Right cardiac atrium (tissue), 5 donors: ENCODE data around the gene MAP4K1. TPM values are rescaled to one million over a fixed set of nuclear protein-coding genes. Genes with fewer than 3 reads are reported as not detected.
"Not testable (repeated sequence)": the region's sequence is repeated elsewhere in the genome, so short reads cannot be mapped to it uniquely, and the experiment has no call there.

Experiments used
- ATAC-seq, 2 donors: fragments of 200-7000 bp; cut with Tn5 transposase; one replicate each; pipeline versions ENCODE4 v1.8.0 to v1.9.1; 2020; ENCODE audit warnings: moderate library complexity in 2 of 2, mild to moderate bottlenecking in 1 of 2
- DNase-seq, 3 donors: peaks; one replicate each; pipeline ENCODE4 v3.0.0-alpha.2; 2020
- H3K27ac ChIP-seq: one replicate; pipeline ENCODE4 v1.5.1; 2013; ENCODE audit warnings: mild to moderate bottlenecking, low read length, control low read depth, moderate library complexity
- H3K27me3 ChIP-seq: one replicate; pipeline ENCODE4 v1.6.1; 2013; ENCODE audit not compliant: control insufficient read depth, insufficient read depth
- H3K4me1 ChIP-seq: one replicate; pipeline ENCODE4 v1.6.1; 2013; ENCODE audit warnings: low read length; ENCODE audit not compliant: control insufficient read depth, insufficient read depth
- H3K4me3 ChIP-seq: one replicate; pipeline ENCODE4 v1.5.1; 2013; ENCODE audit warnings: low read length, control low read depth
- H3K9me3 ChIP-seq: one replicate; pipeline ENCODE4 v1.6.1; 2013; ENCODE audit warnings: low read length; ENCODE audit not compliant: control insufficient read depth
- WGBS: extraction: QIAGEN DNeasy Blood & Tissue Kit; methylation state at CpG from one replicate; pipeline ENCODE4 v1.1.7; 2013; 5-methylcytosine and 5-hydroxymethylcytosine counted together
- intact Hi-C, 4 donors: fragments of 100-400 bp; cut with DNase I; formaldehyde crosslinking; loops; one replicate each; pipeline versions ENCODE4 v1.11.0 to v1.14.0; 2022 to 2023
- polyA plus RNA-seq: library from polyadenylated mRNA; stranded (reverse); fragments of 200-250 nt; gene quantifications from one replicate; pipeline ENCODE4 v1.2.3, GENCODE V29; 2013
- total RNA-seq, 4 donors: library from RNA; stranded (reverse); fragmentation: NEBNext Ultra II Directional; extraction: Animal tissue kit (Norgen Biotek cat#: 25700); gene quantifications; one replicate each; pipeline ENCODE4 v1.2.1, GENCODE V29; 2021
- donor health status: healthy with polysubstance abuse.
- donor health status: DM: no; HTN: yes; CAD: no.
- donor health status: DM: no; HTN: no; CAD: no.
- donor health status: DM: no; HTN: yes; CAD: no; lungs with severe emphysema.
- donor health status: DM: yes; HTN: yes; CAD: no.

MAP4K1 gene
- total and polyA plus RNA-seq, 5 donors: 0.88 to 4.4 (median 2.1) TPM

- intact Hi-C loops: no loop called here
- Histone ChIP-seq H3K4me3 (peak overlapping the region; percentile 34), H3K9me3 (no peaks in the 10 kb centered on the region), H3K4me1 (peaks cover 2% of the 10 kb centered on the region), H3K27me3 (no peaks in the 10 kb centered on the region), H3K27ac (no peak overlapping the region)
- ATAC-seq: no peak
- WGBS: 65% methylated on average over 21 of the region's 21 CpGs
- DNase-seq: no peak
These were observed 52.1 kb downstream of the MAP4K1 start for GRCh38 chr19:38565691-38566105.

- Histone ChIP-seq H3K9me3 (no peaks in the 10 kb centered on the region), H3K4me1 (peaks cover 2% of the 10 kb centered on the region), H3K27me3 (no peaks in the 10 kb centered on the region), H3K4me3 (peak overlapping the region; percentile 34), H3K27ac (no peak overlapping the region)
- ATAC-seq (peak in 1 of 2 donors; percentile 10), DNase-seq (peak; percentile 20 to 75 (median 58))
- intact Hi-C loops: no loop called here
- 5% methylated on average over 111 of the region's 111 CpGs for WGBS
These were observed 52.6 kb downstream of the MAP4K1 start for GRCh38 chr19:38564981-38565690.

- ATAC-seq (no peak), DNase-seq (no peak)
- no peaks in the 10 kb centered on the region for H3K9me3 ChIP-seq
- 93% methylated on average over 9 of the region's 9 CpGs for WGBS
- no peak overlapping the region for H3K4me3 ChIP-seq
- H3K27ac ChIP-seq: no peak overlapping the region
- H3K4me1 ChIP-seq: peaks cover 2% of the 10 kb centered on the region
- no peaks in the 10 kb centered on the region for H3K27me3 ChIP-seq
- intact Hi-C loops: no loop called here
These were observed 54.3 kb downstream of the MAP4K1 start for GRCh38 chr19:38563475-38563874.

GRCh38 chr19:38562096-38562495 lies 55.7 kb downstream of the MAP4K1 start:
- WGBS: 73% methylated on average over 6 of the region's 6 CpGs
- no peak for DNase-seq
- no peak for ATAC-seq

GRCh38 chr19:38561658-38562057 lies 56.1 kb downstream of the MAP4K1 start:
- Histone ChIP-seq H3K27ac (no peak overlapping the region), H3K9me3 (no peaks in the 10 kb centered on the region), H3K27me3 (no peaks in the 10 kb centered on the region), H3K4me3 (no peak overlapping the region), H3K4me1 (peaks cover 2% of the 10 kb centered on the region)
- DNase-seq (no peak), ATAC-seq (no peak)
- intact Hi-C loops: no loop called here
- 89% methylated on average over 11 of the region's 11 CpGs for WGBS

More at GRCh38 chr19:38562096-38562495, 55.7 kb downstream of the MAP4K1 start:
- no peaks in the 10 kb centered on the region for H3K27me3 ChIP-seq
- H3K4me3 ChIP-seq: no peak overlapping the region
- H3K27ac ChIP-seq: no peak overlapping the region
- intact Hi-C loops: no loop called here
- H3K4me1 ChIP-seq: peaks cover 2% of the 10 kb centered on the region
- no peaks in the 10 kb centered on the region for H3K9me3 ChIP-seq

- WGBS: 94% methylated on average over 42 of the region's 42 CpGs
- DNase-seq (no peak), ATAC-seq (no peak)
- Histone ChIP-seq H3K9me3 (no peaks in the 10 kb centered on the region), H3K27me3 (no peaks in the 10 kb centered on the region), H3K4me1 (peaks cover 2% of the 10 kb centered on the region), H3K4me3 (no peak overlapping the region), H3K27ac (no peak overlapping the region)
- intact Hi-C loops: no loop called here
These were observed 56.6 kb downstream of the MAP4K1 start for GRCh38 chr19:38561053-38561606.

GRCh38 chr19:38559428-38560401 lies 58.0 kb downstream of the MAP4K1 start:
- H3K27me3 ChIP-seq: no peaks in the 10 kb centered on the region
- H3K4me3 ChIP-seq: no peak overlapping the region
- intact Hi-C loops: no loop called here
- H3K27ac ChIP-seq: no peak overlapping the region
- no peaks in the 10 kb centered on the region for H3K4me1 ChIP-seq
- no peak for ATAC-seq
- 78% methylated on average over 13 of the region's 13 CpGs for WGBS
- H3K9me3 ChIP-seq: no peaks in the 10 kb centered on the region
- DNase-seq: no peak

GRCh38 chr19:38558933-38559332 lies 58.8 kb downstream of the MAP4K1 start:
- H3K9me3 ChIP-seq, H3K27me3 ChIP-seq, H3K27ac ChIP-seq, H3K4me3 ChIP-seq, DNase-seq, ATAC-seq, H3K4me1 ChIP-seq, intact Hi-C loops: not testable (repeated sequence)
- 95% methylated on average over 7 of the region's 7 CpGs for WGBS

- no peak for DNase-seq
- 71% methylated on average over 12 of the region's 12 CpGs for WGBS
- Histone ChIP-seq H3K27me3 (no peaks in the 10 kb centered on the region), H3K4me3 (no peak overlapping the region), H3K27ac (no peak overlapping the region), H3K4me1 (no peaks in the 10 kb centered on the region), H3K9me3 (no peaks in the 10 kb centered on the region)
- no peak for ATAC-seq
- intact Hi-C loops: no loop called here
These were observed 60.5 kb downstream of the MAP4K1 start for GRCh38 chr19:38557205-38557799.

GRCh38 chr19:38556521-38557174 lies 61.1 kb downstream of the MAP4K1 start:
- Histone ChIP-seq H3K9me3 (no peaks in the 10 kb centered on the region), H3K27me3 (no peaks in the 10 kb centered on the region), H3K4me1 (no peaks in the 10 kb centered on the region), H3K27ac (no peak overlapping the region), H3K4me3 (no peak overlapping the region)
- intact Hi-C loops: no loop called here
- ATAC-seq (no peak), DNase-seq (no peak)
- WGBS: 59% methylated on average over 7 of the region's 7 CpGs
